NCI-H146 (cell line): ENCODE results near the gene YRDC.
A peak's percentile ranks its signal among the peaks of the same experiment; 100 is the strongest.

ENCODE experiments used
- DNase-seq: peaks from one replicate; lab custom pipeline; 2025; lab: John Stamatoyannopoulos, UW

The YRDC gene

GRCh38 chr1:37807555-37808368 lies at the start of gene YRDC, which contains the start of gene C1orf122:
Gene YRDC, minus strand, starts transcription at chr1:37808208. Its CDS starts 28 bp downstream, at chr1:37808180.
Gene C1orf122, plus strand, starts transcription at chr1:37807790. Its CDS starts 615 bp downstream, at chr1:37808405.
- peak; percentile 89 for DNase-seq

- no peak for DNase-seq
Observed at GRCh38 chr1:37854406-37854805, 46.4 kb upstream of the YRDC start.

GRCh38 chr1:37853157-37853556 lies 45.1 kb upstream of the YRDC start:
- no peak for DNase-seq

GRCh38 chr1:37851782-37852210 lies 43.8 kb upstream of the YRDC start:
- DNase-seq = no peak

GRCh38 chr1:37851262-37851661 lies 43.3 kb upstream of the YRDC start:
- DNase-seq = no peak

- DNase-seq = no peak
Observed at GRCh38 chr1:37850352-37850955, 42.4 kb upstream of the YRDC start.

GRCh38 chr1:37849480-37849879 lies 41.5 kb upstream of the YRDC start:
- no peak for DNase-seq

GRCh38 chr1:37846647-37847339 lies 38.8 kb upstream of the YRDC start:
- no peak for DNase-seq

GRCh38 chr1:37845786-37846185 lies 37.8 kb upstream of the YRDC start:
- DNase-seq = no peak

- no peak for DNase-seq
Observed at GRCh38 chr1:37845049-37845646, 37.1 kb upstream of the YRDC start.

GRCh38 chr1:37844536-37844935 lies 36.5 kb upstream of the YRDC start:
- no peak for DNase-seq

GRCh38 chr1:37841652-37842051 lies 33.6 kb upstream of the YRDC start:
- DNase-seq = no peak

- DNase-seq = no peak
Observed at GRCh38 chr1:37840711-37841110, 32.7 kb upstream of the YRDC start.

GRCh38 chr1:37839676-37840075 lies 31.7 kb upstream of the YRDC start:
- no peak for DNase-seq

- no peak for DNase-seq
Observed at GRCh38 chr1:37836788-37837187, 28.8 kb upstream of the YRDC start.

GRCh38 chr1:37831809-37832208 lies 23.8 kb upstream of the YRDC start:
- DNase-seq = no peak

GRCh38 chr1:37831109-37831508 lies 23.1 kb upstream of the YRDC start:
- no peak for DNase-seq

GRCh38 chr1:37828410-37829074 lies 20.5 kb upstream of the YRDC start:
- no peak for DNase-seq

- DNase-seq = no peak
Observed at GRCh38 chr1:37825506-37825905, 17.5 kb upstream of the YRDC start.

GRCh38 chr1:37824001-37824400 lies 16.0 kb upstream of the YRDC start:
- DNase-seq = no peak

- no peak for DNase-seq
Observed at GRCh38 chr1:37822906-37823815, 15.2 kb upstream of the YRDC start.
